AG10803 (cell line): ENCODE results near the gene SH2D3C.

Source experiments
- DNase-seq: peaks from one replicate; pipeline ENCODE4 v3.0.0; 2010; ENCODE audit warnings: low read depth
- H3K4me3 ChIP-seq: 2 replicates; pipeline ENCODE4 v1.5.1; 2011; ENCODE audit warnings: mild to moderate bottlenecking, low read length, control low read depth
- CTCF ChIP-seq: conservative IDR thresholded peaks from 2 replicates; pipeline ENCODE4 v1.5.1; 2011; ENCODE audit warnings: mild to moderate bottlenecking, low read length, control low read depth, inconsistent platforms

SH2D3C gene

DNA sequence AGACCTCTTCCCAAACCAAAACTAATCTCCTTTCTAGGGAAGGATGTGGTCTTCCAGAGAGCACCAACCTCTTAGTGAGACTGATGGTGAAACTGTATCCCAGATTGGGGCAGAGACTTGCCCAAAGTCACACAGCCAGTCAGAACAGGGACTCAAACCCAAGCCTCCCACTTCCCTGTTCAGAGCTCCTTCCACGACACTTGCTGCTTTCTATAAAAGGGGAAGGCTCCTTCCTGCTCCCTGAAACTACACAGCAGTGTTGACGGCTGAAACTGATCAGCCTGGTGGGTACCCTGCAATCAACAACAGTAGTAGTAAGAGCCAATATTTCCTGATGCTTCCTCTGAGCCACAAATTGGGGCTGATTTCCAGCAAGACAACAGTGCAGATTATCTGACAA lies 44.9 kb downstream of the SH2D3C start:
- H3K4me3 ChIP-seq: no peak overlapping the region
- DNase-seq: no peak
- TF ChIP-seq CTCF: no peak

- no peak for TF ChIP-seq CTCF
- no peak overlapping the region for H3K4me3 ChIP-seq
- DNase-seq: no peak
Observed at GRCh38 chr9:127732444-127732843, 46.0 kb downstream of the SH2D3C start.

DNA sequence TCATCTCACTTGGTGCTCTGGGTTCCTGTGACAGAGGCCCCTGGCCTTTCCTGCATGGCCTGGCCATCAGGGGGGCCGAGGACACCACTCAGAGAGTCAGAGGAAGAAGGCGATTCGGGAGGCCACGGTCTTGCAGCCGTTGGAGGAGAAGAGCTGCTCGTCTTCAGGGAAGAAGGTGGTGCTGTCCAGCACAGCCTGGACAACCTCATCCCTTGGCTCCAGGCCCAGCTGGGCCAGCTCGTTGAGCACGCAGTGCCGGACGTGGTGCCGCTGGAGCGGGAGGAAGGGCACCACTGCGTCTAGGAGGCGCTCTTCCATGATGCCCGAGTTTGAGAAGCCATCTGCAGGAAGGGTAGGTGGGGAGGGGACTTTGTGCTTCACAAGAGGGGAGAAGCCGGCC lies 46.5 kb downstream of the SH2D3C start:
- no peak for DNase-seq
- TF ChIP-seq CTCF: no peak

GRCh38 chr9:127730799-127731410 lies 47.6 kb downstream of the SH2D3C start:
- DNase-seq: no peak
- no peak for TF ChIP-seq CTCF
- no peak overlapping the region for H3K4me3 ChIP-seq

More for the DNA sequence above, 46.5 kb downstream of the SH2D3C start:
- no peak overlapping the region for H3K4me3 ChIP-seq

- no peak overlapping the region for H3K4me3 ChIP-seq
- DNase-seq: no peak
- no peak for TF ChIP-seq CTCF
Observed at GRCh38 chr9:127730262-127730661, 48.2 kb downstream of the SH2D3C start.

GRCh38 chr9:127729522-127730256 lies 48.8 kb downstream of the SH2D3C start:
- TF ChIP-seq CTCF: no peak

GRCh38 chr9:127728808-127729207 lies 49.7 kb downstream of the SH2D3C start:
- DNase-seq: no peak
- TF ChIP-seq CTCF: no peak

More at GRCh38 chr9:127729522-127730256, 48.8 kb downstream of the SH2D3C start:
- DNase-seq: no peak
- no peak overlapping the region for H3K4me3 ChIP-seq

More at GRCh38 chr9:127728808-127729207, 49.7 kb downstream of the SH2D3C start:
- no peak overlapping the region for H3K4me3 ChIP-seq
